Duodenal mucosa (tissue), 2 donors: ENCODE measurements around the gene RCOR3.
"Not testable (repeated sequence)": the region's sequence is repeated elsewhere in the genome, so short reads cannot be mapped to it uniquely, and the experiment has no call there.

Experiments
- H3K27ac ChIP-seq: one replicate; pipeline ENCODE4 v1.7.0; 2013; ENCODE audit warnings: low read depth, low read length
- H3K27me3 ChIP-seq, 2 donors: one replicate each; pipeline ENCODE4 v1.7.0; 2013; ENCODE audit warnings: low read length in 2 of 2, control low read depth in 1 of 2; ENCODE audit not compliant: insufficient read depth in 2 of 2, control insufficient read depth in 1 of 2
- H3K36me3 ChIP-seq, 2 donors: one replicate each; pipeline ENCODE4 v1.7.0; 2013; ENCODE audit warnings: low read length in 2 of 2, control low read depth in 1 of 2; ENCODE audit not compliant: insufficient read depth in 2 of 2, control insufficient read depth in 1 of 2
- H3K4me1 ChIP-seq, 2 donors: one replicate each; pipeline ENCODE4 v1.7.0; 2013; ENCODE audit warnings: low read length in 2 of 2, control low read depth in 1 of 2; ENCODE audit not compliant: insufficient read depth in 2 of 2, control insufficient read depth in 1 of 2
- H3K4me3 ChIP-seq, 2 donors: one replicate each; pipeline ENCODE4 v1.7.0; 2013; ENCODE audit warnings: low read length in 2 of 2, low read depth in 1 of 2
- H3K9ac ChIP-seq, 2 donors: one replicate each; pipeline ENCODE4 v1.7.0; 2013; ENCODE audit warnings: low read length in 2 of 2, low read depth in 1 of 2
- H3K9me3 ChIP-seq, 2 donors: one replicate each; pipeline ENCODE4 v1.7.0; 2013; ENCODE audit warnings: low read length in 2 of 2, control low read depth in 1 of 2; ENCODE audit not compliant: control insufficient read depth in 1 of 2

The RCOR3 gene

DNA sequence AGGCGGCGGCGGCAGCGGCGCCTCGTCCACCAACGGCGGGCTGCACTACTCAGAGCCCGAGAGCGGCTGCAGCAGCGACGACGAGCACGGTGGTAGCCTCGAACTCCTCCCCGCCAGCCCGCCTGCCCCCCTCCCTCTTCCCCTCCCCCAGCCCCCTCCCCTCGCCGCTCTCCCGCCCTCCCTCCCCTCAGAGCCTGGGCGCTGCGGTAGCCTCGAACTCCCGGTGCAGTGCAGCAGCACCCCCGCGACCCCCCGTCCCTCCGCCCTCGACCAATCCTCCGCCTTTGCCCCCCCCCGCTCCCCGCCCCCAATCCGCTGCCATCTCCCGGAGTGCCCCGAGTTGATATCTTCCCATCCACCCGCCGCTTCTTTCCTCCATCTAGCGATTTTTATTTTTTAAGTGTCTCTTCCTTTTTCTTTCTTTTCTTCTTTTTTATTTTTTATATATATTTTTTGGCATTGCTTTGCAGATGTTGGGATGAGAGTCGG, 516 bp downstream of the RCOR3 start:
- Histone ChIP-seq H3K4me3 (peak overlapping the region; percentile 84 to 96), H3K27ac (peak overlapping the region; percentile 96), H3K27me3 (no peaks in the 10 kb centered on the region), H3K4me1 (peaks cover 15 to 19% of the 10 kb centered on the region in 2 donors), H3K9me3 (no peaks in the 10 kb centered on the region), H3K9ac (peak overlapping the region; percentile 57 to 94), H3K36me3 (no peaks in the 10 kb centered on the region)

DNA sequence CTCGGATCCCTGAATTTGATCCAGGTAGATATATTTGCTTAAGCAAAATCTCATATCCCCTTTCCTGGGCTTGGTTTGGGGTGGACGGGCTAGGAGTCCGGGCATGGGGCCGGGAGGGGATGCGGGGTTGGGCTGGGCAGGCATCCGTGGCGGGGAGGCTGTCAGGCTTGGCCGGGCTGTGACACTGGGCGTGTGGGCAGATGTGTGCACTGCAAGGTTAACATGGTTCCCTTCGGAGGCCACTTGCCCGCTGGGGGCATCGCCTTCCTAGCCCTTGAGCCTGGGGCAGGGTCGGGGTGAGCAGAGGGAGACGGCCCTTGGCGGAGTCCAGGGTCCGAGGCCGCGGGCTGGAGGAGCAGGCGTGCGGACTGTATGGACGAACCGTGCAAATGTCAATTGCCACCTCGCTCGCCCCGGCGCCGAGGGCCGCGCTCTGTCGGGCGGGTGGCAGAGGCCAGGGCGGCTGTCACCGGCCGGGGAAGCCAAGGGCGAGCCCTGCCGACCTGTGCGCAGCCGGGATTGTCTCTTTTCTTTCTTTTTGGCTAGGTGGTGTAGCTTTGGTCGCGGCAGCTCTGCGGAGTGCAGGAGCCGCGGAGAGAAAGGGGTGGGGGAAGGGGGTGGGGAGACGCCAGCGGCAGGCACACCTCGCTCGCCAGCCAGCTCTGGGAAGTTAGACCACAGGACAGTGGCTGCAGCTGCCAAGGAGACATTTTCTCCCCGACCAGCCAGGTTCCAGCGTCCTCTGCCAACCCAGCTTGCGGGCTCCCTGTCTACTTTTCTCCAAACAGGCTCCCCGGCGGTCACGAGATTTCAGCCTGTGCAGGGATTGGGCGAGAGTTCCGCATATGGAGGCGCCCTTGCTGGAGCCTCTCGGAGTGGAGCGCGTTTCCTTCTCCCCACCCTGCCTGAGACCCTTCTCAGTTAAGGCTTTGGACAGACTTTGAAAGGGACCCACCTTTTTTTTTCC, 1.3 kb downstream of the RCOR3 start:
- Histone ChIP-seq H3K27me3 (no peaks in the 10 kb centered on the region), H3K4me1 (peaks cover 15 to 19% of the 10 kb centered on the region in 2 donors), H3K27ac (peak overlapping the region; percentile 76), H3K9me3 (no peaks in the 10 kb centered on the region), H3K9ac (peak overlapping the region; percentile 57 to 94), H3K4me3 (peak overlapping the region; percentile 84 to 96), H3K36me3 (no peaks in the 10 kb centered on the region)

DNA sequence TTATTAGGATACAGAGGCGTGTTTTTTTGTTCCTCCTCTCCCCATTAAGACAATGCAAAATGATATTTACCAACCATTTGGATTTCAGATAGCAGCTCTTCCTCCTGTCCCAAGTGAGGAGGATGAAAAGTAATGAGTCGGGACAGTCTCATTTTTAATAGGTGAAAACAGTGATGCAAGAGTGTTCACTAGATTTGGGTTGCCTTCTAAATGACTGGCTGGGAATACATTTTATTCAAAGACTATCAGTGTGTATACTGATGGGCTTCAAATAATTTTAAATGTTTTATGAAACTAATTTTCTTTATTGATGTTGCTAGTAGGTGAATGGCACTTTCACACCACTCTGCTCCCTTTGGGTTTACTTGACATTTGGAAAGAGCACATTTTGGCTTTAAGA, 2.1 kb downstream of the RCOR3 start:
- peak overlapping the region; percentile 84 to 96 for H3K4me3 ChIP-seq
- no peaks in the 10 kb centered on the region for H3K27me3 ChIP-seq
- no peaks in the 10 kb centered on the region for H3K9me3 ChIP-seq
- H3K4me1 ChIP-seq, result peaks cover 15 to 19% of the 10 kb centered on the region in 2 donors
- no peaks in the 10 kb centered on the region for H3K36me3 ChIP-seq
- H3K27ac ChIP-seq, result no peak overlapping the region
- peak overlapping the region in 1 of 2 donors; percentile 57 for H3K9ac ChIP-seq

DNA sequence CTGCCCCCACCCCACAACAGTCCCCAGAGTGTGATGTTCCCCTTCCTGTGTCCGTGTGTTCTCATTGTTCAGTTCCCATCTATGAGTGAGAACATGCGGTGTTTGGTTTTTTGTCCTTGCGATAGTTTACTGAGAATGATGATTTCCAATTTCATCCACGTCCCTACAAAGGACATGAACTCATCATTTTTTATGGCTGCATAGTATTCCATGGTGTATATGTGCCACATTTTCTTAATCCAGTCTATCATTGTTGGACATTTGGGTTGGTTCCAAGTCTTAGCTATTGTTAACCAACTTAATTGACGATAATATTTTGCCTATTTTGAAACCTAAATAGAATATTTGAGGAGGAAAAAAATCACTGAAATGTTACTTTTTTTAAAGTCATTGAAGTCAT, 3.9 kb downstream of the RCOR3 start:
- not testable (repeated sequence) for H3K4me3 ChIP-seq, H3K9me3 ChIP-seq, H3K36me3 ChIP-seq, H3K27me3 ChIP-seq, H3K9ac ChIP-seq, H3K4me1 ChIP-seq, H3K27ac ChIP-seq

DNA sequence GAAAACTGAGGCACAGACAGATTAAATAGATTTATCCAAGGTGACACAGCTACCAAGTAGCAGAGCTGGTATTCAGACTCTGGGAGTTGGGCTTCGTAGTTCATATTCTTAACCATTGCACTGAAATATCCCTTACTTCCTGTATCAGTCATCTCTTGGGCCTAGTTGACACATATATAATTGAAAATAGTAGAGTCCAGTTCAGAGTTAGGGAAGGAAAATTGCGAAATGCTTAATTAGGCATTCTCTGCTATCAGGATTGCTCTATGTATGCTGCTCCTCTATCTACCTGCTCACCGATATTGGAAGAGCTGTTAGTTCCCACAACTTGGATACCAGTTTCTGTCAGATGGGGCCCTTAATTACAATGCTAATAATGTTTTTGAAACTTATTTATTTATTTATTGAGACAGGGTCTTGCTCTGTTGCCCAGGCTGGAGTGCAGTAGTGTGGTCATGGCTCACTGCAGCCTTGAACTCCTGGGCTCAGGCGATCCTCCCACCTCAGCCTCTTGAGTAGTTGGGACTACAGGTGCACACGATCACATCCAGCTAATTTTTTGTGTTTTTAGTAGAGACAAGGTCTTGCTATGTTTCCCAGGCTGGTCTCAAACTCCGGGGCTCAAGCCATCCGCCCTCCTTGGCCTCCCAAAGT, 8.2 kb downstream of the RCOR3 start:
- peaks cover 14 to 16% of the 10 kb centered on the region in 2 donors for H3K36me3 ChIP-seq

DNA sequence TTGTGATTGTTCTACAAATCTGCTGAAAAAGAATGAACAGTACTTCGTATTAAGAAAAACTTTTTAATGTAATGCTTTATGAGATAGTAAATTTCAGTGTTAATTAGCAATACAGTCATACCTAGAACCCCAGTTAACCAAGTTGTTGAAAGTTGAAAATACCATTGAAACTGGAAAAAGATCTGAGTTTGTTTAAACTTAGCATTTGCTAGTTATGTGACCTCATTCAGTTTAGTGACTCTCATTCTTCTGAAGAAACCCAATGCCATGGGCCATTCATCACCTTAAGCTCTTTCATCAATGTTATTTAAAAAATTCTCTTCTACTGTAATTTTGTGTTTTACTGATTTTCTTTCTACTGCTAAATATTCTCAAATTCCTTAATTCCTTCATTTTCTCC, 20.2 kb downstream of the RCOR3 start:
- H3K9me3 ChIP-seq, result no peaks in the 10 kb centered on the region
- peaks cover 11 to 52% of the 10 kb centered on the region in 2 donors for H3K36me3 ChIP-seq
- no peak overlapping the region for H3K9ac ChIP-seq
- H3K4me1 ChIP-seq, result no peaks in the 10 kb centered on the region
- no peak overlapping the region for H3K4me3 ChIP-seq
- H3K27me3 ChIP-seq, result no peaks in the 10 kb centered on the region
- no peak overlapping the region for H3K27ac ChIP-seq

More for the DNA sequence above, 8.2 kb downstream of the RCOR3 start:
- Histone ChIP-seq H3K4me3 (no peak overlapping the region), H3K9me3 (no peaks in the 10 kb centered on the region), H3K27me3 (no peaks in the 10 kb centered on the region), H3K4me1 (no peaks in the 10 kb centered on the region), H3K27ac (no peak overlapping the region), H3K9ac (no peak overlapping the region)

DNA sequence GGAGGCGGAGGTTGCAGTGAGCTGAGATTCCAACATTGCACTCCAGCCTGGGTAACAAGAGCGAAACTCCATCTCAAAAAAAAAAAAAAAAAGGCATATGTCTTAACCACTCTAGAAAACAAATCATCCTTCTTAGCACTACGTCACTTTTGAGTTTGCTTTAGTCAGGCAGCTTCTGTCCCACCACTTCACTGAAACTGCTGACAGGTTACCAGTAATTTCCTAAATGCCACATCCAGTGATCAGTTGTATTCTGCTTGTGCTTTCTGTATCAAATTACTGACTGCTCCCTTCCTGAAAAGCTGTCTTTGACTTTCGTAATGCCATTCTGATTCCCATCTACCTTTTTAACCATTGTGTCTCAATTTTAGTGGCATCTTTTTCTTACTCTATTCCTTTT, 21.7 kb downstream of the RCOR3 start:
- Histone ChIP-seq H3K27me3 (no peaks in the 10 kb centered on the region), H3K36me3 (peaks cover 20 to 56% of the 10 kb centered on the region in 2 donors), H3K9ac (no peak overlapping the region), H3K4me1 (no peaks in the 10 kb centered on the region), H3K4me3 (no peak overlapping the region), H3K9me3 (no peaks in the 10 kb centered on the region), H3K27ac (no peak overlapping the region)

DNA sequence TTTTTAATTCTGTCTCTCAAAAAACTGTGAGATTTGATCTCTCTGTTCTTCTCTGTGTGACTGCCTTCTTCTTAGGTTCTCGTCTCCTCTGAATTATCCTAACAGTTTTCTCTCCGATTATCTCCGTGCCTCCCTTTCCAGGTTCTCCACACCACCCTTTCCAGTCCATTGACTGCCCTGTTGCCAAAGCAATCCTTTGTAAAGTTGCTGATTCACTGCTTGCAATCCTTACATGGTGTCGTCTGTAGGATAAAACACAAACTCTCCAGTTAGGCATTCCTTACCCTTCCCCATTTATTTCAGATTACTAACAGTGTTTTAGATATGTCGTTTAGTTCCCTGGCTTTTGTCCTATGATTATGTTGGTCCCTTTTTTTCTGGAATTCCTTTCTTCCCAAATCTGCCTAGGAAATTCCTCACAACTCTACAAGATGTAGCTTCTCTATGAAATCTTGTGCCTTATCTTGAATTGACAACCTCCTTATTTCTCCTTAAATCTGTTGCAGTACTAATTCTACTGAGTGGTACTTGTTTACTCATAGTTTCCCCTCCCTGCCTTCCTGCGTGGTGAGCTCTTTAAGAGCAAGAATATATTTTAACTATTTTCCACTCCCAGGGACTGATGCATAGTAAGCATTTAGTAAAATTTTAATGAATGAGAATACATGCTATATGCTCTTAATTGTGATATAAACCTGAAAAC, 22.3 kb downstream of the RCOR3 start:
- Histone ChIP-seq H3K4me3 (no peak overlapping the region), H3K9me3 (no peaks in the 10 kb centered on the region), H3K9ac (no peak overlapping the region), H3K27me3 (no peaks in the 10 kb centered on the region), H3K4me1 (no peaks in the 10 kb centered on the region), H3K36me3 (peaks cover 20 to 53% of the 10 kb centered on the region in 2 donors), H3K27ac (no peak overlapping the region)

DNA sequence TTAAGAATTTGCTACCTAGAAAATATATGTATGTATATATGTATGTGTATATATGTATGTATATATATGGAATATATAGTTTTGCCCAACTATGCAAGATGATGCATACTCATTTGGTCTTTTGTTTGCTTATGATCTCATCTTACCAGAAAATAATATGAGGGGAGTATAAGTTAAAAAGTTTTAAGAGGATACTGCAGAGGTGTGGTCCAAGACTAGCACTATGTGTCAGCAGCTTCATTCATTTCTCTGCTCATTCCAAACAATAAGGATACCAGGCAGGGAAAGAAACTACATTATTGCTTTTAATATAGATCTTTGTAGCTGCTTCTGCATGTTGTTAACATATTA, 22.8 kb downstream of the RCOR3 start:
- Histone ChIP-seq H3K4me3 (no peak overlapping the region), H3K36me3 (peaks cover 20 to 58% of the 10 kb centered on the region in 2 donors), H3K27me3 (no peaks in the 10 kb centered on the region), H3K9ac (no peak overlapping the region), H3K27ac (no peak overlapping the region), H3K9me3 (no peaks in the 10 kb centered on the region), H3K4me1 (no peaks in the 10 kb centered on the region)

DNA sequence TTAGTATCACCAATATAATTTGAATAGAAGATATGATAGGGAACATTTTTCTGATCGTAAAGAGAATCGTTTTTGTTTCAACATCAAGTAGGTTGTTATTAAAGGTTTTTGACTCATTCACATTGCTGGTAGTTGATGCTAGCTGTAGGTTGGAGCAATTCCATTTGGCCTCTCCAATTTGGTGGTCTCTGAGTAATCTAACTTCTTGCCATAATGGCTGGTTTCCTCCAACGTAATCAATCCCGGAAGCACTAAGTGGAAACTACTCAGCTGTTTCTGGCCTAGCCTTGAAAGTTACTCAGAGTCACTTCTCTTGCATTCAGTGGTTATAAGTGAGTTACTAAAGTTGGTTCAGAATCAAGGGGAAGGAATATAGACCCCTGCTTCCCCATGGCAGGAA, 26.0 kb downstream of the RCOR3 start:
- Histone ChIP-seq H3K9me3 (no peaks in the 10 kb centered on the region), H3K27me3 (no peaks in the 10 kb centered on the region), H3K27ac (no peak overlapping the region), H3K36me3 (peaks cover 25 to 60% of the 10 kb centered on the region in 2 donors), H3K9ac (no peak overlapping the region), H3K4me3 (no peak overlapping the region), H3K4me1 (no peaks in the 10 kb centered on the region)
